ENCODE results near the gene SETD1B.

- TF ChIP-seq, protein P1, sequence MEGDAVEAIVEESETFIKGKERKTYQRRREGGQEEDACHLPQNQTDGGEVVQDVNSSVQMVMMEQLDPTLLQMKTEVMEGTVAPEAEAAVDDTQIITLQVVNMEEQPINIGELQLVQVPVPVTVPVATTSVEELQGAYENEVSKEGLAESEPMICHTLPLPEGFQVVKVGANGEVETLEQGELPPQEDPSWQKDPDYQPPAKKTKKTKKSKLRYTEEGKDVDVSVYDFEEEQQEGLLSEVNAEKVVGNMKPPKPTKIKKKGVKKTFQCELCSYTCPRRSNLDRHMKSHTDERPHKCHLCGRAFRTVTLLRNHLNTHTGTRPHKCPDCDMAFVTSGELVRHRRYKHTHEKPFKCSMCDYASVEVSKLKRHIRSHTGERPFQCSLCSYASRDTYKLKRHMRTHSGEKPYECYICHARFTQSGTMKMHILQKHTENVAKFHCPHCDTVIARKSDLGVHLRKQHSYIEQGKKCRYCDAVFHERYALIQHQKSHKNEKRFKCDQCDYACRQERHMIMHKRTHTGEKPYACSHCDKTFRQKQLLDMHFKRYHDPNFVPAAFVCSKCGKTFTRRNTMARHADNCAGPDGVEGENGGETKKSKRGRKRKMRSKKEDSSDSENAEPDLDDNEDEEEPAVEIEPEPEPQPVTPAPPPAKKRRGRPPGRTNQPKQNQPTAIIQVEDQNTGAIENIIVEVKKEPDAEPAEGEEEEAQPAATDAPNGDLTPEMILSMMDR (IDR thresholded peaks at IDR 0.05), result no peak
- no peak for TF ChIP-seq POLR2A (IDR thresholded peaks at IDR 0.05)
- no peak for TF ChIP-seq POLR2AphosphoS5 (IDR thresholded peaks at IDR 0.05)
These were observed 28.8 kb upstream of the SETD1B start for GRCh38 chr12:121774968-121775474.
